Fibroblast of lung (primary cell): ENCODE data around the gene BTN2A1. TPM values are rescaled to one million over a fixed set of nuclear protein-coding genes. Genes with fewer than 3 reads are reported as not detected.

ENCODE experiments used
- DNase-seq, 2 donors: peaks; one replicate each; pipeline versions ENCODE4 v3.0.0 to v3.0.0-alpha.2; 2010; ENCODE audit warnings: low read depth in 2 of 2
- H2AFZ ChIP-seq: 2 replicates; pipeline ENCODE4 v1.5.1; 2012; ENCODE audit warnings: low read length, control low read depth, inconsistent platforms
- H3K27ac ChIP-seq: 2 replicates; pipeline ENCODE4 v1.5.1; 2011; ENCODE audit warnings: low read length, control low read depth; ENCODE audit not compliant: insufficient read depth
- H3K27me3 ChIP-seq: 2 replicates; pipeline ENCODE4 v1.5.1; 2011; ENCODE audit warnings: mild to moderate bottlenecking, low read length; ENCODE audit not compliant: control insufficient read depth, insufficient read depth
- H3K36me3 ChIP-seq: 2 replicates; pipeline ENCODE4 v1.5.1; 2011; ENCODE audit warnings: low read length; ENCODE audit not compliant: control insufficient read depth, insufficient read depth
- H3K4me1 ChIP-seq: 2 replicates; pipeline ENCODE4 v1.5.1; 2011; ENCODE audit warnings: low read length; ENCODE audit not compliant: control insufficient read depth, insufficient read depth; ENCODE audit errors: extremely low read depth
- H3K4me2 ChIP-seq: 2 replicates; pipeline ENCODE4 v1.5.1; 2011; ENCODE audit warnings: low read length, control low read depth; ENCODE audit not compliant: insufficient read depth; ENCODE audit errors: extremely low read depth
- H3K4me3 ChIP-seq, 4 experiments: fragments of 200-600 bp in 1 of 4; sonication (generic) in 1 of 4; replicated peaks in 1 of 4; 2 replicates each; pipeline ENCODE4 v1.5.1; 2011 to 2016; ENCODE audit warnings: low read length in 4 of 4, low read depth in 3 of 4, mild to moderate bottlenecking in 3 of 4, control low read depth in 2 of 4, inconsistent platforms in 1 of 4, mixed read lengths in 1 of 4; ENCODE audit not compliant: insufficient read depth in 1 of 4; ENCODE audit errors: control extremely low read depth in 1 of 4
- H3K79me2 ChIP-seq: 2 replicates; pipeline ENCODE4 v1.5.1; 2012; ENCODE audit warnings: mild to moderate bottlenecking, low read length, inconsistent platforms; ENCODE audit not compliant: control insufficient read depth, insufficient read depth
- H3K9ac ChIP-seq: 2 replicates; pipeline ENCODE4 v1.5.1; 2011; ENCODE audit warnings: mild to moderate bottlenecking, low read length, control low read depth; ENCODE audit not compliant: insufficient read depth
- H3K9me3 ChIP-seq: 2 replicates; pipeline ENCODE4 v1.5.1; 2012; ENCODE audit warnings: low read depth, low read length; ENCODE audit not compliant: control insufficient read depth, insufficient read depth
- H4K20me1 ChIP-seq: 2 replicates; pipeline ENCODE4 v1.5.1; 2011; ENCODE audit warnings: low read length; ENCODE audit not compliant: control insufficient read depth, insufficient read depth; ENCODE audit errors: extremely low read depth
- EZH2 ChIP-seq: IDR thresholded peaks from 2 replicates; pipeline ENCODE4 v1.5.1; 2012; ENCODE audit warnings: low read length, control low read depth, mild to moderate bottlenecking; ENCODE audit errors: missing control alignments
- polyA plus RNA-seq, 2 donors: library from polyadenylated mRNA; depleted of rRNA in 1 of 2; stranded (reverse) in 1 of 2; unstranded in 1 of 2; fragments of >200 nt; gene quantifications; 2 replicates each; pipeline ENCODE4 v1.2.1, GENCODE V29; 2011 to 2012; ENCODE audit warnings: missing spikeins in 1 of 2
- total RNA-seq: library from RNA; depleted of rRNA; stranded (reverse); fragments of >200 nt; gene quantifications from 2 replicates; pipeline ENCODE4 v1.2.1, GENCODE V29; 2014
- TF ChIP-seq, protein P1 (sequence below), 2 donors: IDR thresholded peaks in 1 of 2; conservative IDR thresholded peaks in 1 of 2; 1 replicate in 1 of 2; 2 replicates in 1 of 2; pipeline ENCODE4 v1.5.1; 2011 to 2012; ENCODE audit warnings: low read length in 2 of 2, control low read depth in 1 of 2, inconsistent platforms in 1 of 2, low read depth in 1 of 2, mild to moderate bottlenecking in 1 of 2

Gene BTN2A1
- total and polyA plus RNA-seq, 2 donors (not counting 1 experiment from before 2014, with no cell fraction given), result 14.9 to 26.4 TPM

DNA sequence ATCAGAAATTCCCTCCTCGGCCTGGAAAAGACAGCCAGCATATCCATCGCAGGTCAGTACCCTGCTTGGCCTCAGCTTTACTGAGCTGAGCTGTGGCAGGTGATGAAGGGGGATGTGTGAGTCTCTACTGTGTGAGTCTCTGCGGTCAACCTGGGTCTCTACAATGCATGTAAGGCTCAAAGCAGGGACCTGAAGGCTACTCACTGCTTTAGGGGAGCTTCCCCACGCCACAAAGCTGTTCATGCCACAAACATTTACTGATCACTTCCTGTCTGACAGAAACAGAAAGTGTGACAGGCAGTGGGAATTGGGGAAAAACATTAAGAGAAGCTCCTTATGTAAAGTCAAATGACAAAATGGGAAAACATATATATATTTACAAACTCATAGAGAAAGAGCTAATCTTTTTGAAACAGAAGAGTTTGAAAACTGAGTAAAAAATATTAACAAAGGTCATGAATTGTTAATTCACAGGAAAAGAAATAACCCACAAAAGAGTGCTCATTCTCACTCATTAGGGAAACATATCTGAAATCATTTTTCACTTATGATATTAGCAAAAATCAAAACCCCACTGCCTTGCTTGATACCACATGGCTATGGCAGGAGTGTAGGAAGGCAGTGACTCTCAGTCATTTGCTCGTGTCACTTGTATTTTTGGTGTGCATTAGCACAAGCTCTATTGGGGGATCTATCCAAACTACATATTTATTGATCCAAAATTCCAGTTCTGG lies 11.7 kb upstream of the BTN2A1 start:
- Histone ChIP-seq H3K9me3 (no peaks in the 10 kb centered on the region), H3K27ac (no peak overlapping the region), H3K36me3 (peaks cover 1% of the 10 kb centered on the region), H3K4me3 (no peak overlapping the region), H3K9ac (no peak overlapping the region), H3K4me1 (no peaks in the 10 kb centered on the region), H3K79me2 (no peaks in the 10 kb centered on the region), H3K27me3 (no peaks in the 10 kb centered on the region), H3K4me2 (no peak overlapping the region), H4K20me1 (no peaks in the 10 kb centered on the region), H2AFZ (no peak overlapping the region)
- TF ChIP-seq EZH2, result no peak
- TF ChIP-seq, protein P1, sequence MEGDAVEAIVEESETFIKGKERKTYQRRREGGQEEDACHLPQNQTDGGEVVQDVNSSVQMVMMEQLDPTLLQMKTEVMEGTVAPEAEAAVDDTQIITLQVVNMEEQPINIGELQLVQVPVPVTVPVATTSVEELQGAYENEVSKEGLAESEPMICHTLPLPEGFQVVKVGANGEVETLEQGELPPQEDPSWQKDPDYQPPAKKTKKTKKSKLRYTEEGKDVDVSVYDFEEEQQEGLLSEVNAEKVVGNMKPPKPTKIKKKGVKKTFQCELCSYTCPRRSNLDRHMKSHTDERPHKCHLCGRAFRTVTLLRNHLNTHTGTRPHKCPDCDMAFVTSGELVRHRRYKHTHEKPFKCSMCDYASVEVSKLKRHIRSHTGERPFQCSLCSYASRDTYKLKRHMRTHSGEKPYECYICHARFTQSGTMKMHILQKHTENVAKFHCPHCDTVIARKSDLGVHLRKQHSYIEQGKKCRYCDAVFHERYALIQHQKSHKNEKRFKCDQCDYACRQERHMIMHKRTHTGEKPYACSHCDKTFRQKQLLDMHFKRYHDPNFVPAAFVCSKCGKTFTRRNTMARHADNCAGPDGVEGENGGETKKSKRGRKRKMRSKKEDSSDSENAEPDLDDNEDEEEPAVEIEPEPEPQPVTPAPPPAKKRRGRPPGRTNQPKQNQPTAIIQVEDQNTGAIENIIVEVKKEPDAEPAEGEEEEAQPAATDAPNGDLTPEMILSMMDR (conservative IDR thresholded peaks at IDR 0.05 in 1 of 2, IDR thresholded peaks at IDR 0.05 in 1 of 2; ENCODE audit: low read depth in 1 of 2, low read length in 2 of 2), result no peak
- no peak for DNase-seq

DNA sequence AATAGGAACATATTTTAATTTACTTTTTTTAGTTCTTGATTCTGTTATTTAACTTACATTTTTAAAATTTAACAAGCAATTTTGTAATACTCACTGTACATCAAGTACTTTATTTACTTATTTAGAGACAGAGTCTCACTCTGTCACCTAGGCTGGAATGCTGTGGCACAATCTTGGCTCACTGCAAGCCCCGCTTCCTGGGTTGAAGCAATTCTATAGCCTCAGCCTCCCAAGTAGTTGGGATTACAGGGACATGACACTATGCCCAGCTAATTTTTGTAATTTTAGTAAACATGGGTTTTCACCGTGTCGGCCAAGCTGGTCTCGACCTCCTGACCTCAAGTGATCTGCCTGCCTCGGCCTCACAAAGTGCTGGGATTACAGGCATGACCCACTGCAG lies 10.5 kb upstream of the BTN2A1 start:
- H4K20me1 ChIP-seq, result no peaks in the 10 kb centered on the region
- no peaks in the 10 kb centered on the region for H3K27me3 ChIP-seq
- no peak overlapping the region for H3K4me2 ChIP-seq
- no peak overlapping the region for H3K27ac ChIP-seq
- H3K36me3 ChIP-seq, result peaks cover 1% of the 10 kb centered on the region
- H3K9me3 ChIP-seq, result no peaks in the 10 kb centered on the region
- H2AFZ ChIP-seq, result no peak overlapping the region
- H3K79me2 ChIP-seq, result no peaks in the 10 kb centered on the region
- TF ChIP-seq, protein P1 (conservative IDR thresholded peaks at IDR 0.05 in 1 of 2, IDR thresholded peaks at IDR 0.05 in 1 of 2; ENCODE audit: low read depth in 1 of 2, low read length in 2 of 2), result no peak
- no peak for TF ChIP-seq EZH2
- H3K4me3 ChIP-seq, result no peak overlapping the region
- H3K9ac ChIP-seq, result no peak overlapping the region
- DNase-seq, result no peak
- H3K4me1 ChIP-seq, result no peaks in the 10 kb centered on the region

DNA sequence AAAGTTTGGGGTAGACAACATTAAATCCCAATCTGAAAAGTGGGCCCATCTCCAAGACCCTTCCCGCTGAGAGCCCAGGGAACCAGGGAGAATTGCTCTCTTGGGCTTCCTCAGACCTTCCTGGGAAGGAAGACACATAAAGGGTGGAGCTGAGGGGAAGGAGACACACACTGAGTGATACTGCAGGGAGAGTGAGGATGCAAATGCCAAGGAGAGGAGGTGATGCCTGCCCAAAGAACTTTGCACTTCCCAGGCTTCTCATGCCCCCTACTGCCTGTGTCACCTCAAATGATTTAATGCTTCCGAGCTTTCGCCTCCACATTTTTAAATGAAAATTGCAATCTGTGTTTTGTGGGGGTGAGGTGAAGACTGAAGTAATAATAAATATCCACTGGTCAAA lies 7.5 kb upstream of the BTN2A1 start:
- Histone ChIP-seq H2AFZ (no peak overlapping the region), H3K4me1 (no peaks in the 10 kb centered on the region), H3K9ac (no peak overlapping the region), H3K4me3 (no peak overlapping the region), H3K36me3 (peaks cover under 1% of the 10 kb centered on the region), H3K9me3 (no peaks in the 10 kb centered on the region), H4K20me1 (no peaks in the 10 kb centered on the region), H3K4me2 (no peak overlapping the region), H3K27ac (no peak overlapping the region), H3K27me3 (no peaks in the 10 kb centered on the region), H3K79me2 (no peaks in the 10 kb centered on the region)
- no peak for DNase-seq
- TF ChIP-seq, protein P1 (conservative IDR thresholded peaks at IDR 0.05 in 1 of 2, IDR thresholded peaks at IDR 0.05 in 1 of 2; ENCODE audit: low read depth in 1 of 2, low read length in 2 of 2), result no peak
- TF ChIP-seq EZH2, result no peak
